ENCODE results near the gene SLX4IP.

SLX4IP gene

GRCh38 chr20:10554285-10554684 is 119.2 kb downstream of the SLX4IP start:
- DNase-seq: no peak

DNA sequence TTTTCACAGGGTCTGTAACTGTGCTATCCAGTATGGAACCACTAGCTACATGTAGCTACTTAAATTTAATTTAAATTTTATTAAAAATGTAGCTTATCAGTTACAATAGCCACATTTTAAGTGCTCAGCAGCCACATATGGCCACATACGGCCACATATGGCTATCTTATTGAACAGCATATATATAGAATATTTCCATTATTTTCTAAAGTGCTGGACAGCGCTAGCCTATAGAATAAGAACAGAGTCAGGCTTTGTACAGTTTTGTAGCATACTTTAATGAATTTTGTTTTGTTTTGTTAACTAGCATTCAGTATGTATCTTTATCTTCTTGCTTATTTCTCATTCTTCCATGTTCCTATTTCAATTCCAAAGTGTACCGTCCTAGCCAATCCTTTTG is 120.3 kb downstream of the SLX4IP start:
- DNase-seq: no peak

DNA sequence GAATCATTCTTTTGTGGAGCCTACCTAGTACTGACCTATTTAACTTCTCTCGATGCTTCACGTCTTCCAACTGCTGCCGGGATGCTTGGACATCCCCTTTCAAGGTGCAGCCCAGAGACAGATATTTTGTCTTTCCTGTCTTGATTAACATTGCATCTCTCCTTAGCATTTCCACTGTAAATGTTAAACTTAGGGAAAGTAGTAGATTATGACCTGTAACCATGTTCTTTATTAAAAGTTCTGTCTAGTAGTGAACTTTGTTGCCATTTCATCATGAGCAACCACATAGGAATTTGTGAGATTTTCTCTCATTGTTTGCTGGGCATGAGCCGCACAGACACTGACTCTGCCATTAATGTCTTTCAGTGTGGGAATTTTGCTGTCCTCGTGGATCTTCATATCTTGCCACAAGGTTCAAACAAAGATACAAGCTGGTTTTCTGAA is 120.8 kb downstream of the SLX4IP start:
- DNase-seq: no peak

- DNase-seq: no peak
Observed at GRCh38 chr20:10556519-10557083, 121.5 kb downstream of the SLX4IP start.

GRCh38 chr20:10557685-10558084 is 122.6 kb downstream of the SLX4IP start:
- no peak for DNase-seq

- no peak for DNase-seq
Observed at GRCh38 chr20:10558635-10559187, 123.6 kb downstream of the SLX4IP start.

DNA sequence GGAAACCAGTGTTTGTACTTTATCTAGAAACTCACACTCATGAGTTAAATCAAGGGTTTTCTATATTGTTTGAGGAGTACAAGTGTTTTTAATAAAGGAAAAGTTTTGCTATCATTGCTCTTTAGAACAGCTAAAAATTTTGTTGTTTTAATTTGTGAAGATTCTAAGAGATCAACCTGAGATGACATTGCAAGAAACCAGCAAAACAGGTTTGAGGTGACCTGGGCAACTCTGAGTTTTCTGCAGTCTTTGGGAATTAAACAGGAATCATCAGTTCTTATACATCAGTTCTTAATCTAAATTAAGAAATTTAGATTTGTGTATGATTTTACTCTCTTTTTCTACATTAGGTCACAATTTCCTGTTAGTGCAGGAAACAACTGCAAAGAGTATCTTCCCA is 124.2 kb downstream of the SLX4IP start:
- no peak for DNase-seq

GRCh38 chr20:10560686-10561085 is 125.6 kb downstream of the SLX4IP start:
- no peak for DNase-seq

- DNase-seq: no peak
Observed at GRCh38 chr20:10561302-10561701, 126.2 kb downstream of the SLX4IP start.

DNA sequence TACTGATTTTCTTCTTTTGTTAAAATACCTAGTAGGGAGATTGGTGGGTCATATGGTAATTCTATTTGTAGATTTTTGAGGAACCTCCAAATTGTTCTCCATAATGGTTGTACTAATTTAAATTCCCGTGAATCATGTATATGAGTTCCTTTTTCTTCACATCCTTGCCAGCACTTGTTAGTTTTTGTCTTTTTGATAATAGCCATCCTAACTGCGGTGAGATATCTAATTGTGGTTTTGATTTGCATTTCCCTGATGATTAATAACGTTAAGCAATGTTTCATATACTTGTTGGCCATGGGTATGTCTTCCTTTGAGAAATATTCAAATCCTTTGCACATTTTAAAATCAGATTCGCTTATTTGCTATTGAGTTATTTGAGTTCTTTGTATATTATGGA is 127.8 kb downstream of the SLX4IP start:
- DNase-seq: no peak

DNA sequence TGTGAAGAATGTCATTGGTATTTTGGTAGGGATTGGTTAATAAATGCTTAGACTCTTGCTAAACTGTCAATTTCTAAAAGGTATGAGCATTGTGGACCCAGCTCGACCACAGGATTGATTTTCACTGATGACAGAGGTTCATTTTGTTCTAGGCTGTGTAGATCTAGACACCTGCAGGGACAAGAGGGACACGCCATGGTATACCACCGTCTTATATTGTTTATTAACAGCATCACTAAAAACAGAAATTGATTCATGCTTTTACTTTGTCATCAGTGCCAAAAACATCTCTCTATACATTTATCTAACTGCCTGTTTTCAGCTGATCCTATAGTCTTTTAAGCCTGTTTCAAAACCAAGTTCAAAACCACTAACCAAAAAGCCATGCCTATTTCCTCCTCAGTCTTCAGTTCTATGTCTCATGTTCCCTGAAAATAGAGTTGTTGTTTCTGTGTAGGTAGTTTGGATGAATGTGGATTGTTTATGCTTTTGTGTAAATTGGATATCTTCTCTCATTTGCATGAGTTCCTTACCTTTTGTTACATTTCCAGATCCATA is 128.9 kb downstream of the SLX4IP start:
- DNase-seq: no peak

GRCh38 chr20:10565191-10565921 is 130.3 kb downstream of the SLX4IP start:
- DNase-seq: no peak

- DNase-seq: no peak
Observed at GRCh38 chr20:10565922-10566897, 131.1 kb downstream of the SLX4IP start.

GRCh38 chr20:10568032-10568431 is 132.9 kb downstream of the SLX4IP start:
- DNase-seq: no peak

- no peak for DNase-seq
Observed at GRCh38 chr20:10571313-10571815, 136.3 kb downstream of the SLX4IP start.

DNA sequence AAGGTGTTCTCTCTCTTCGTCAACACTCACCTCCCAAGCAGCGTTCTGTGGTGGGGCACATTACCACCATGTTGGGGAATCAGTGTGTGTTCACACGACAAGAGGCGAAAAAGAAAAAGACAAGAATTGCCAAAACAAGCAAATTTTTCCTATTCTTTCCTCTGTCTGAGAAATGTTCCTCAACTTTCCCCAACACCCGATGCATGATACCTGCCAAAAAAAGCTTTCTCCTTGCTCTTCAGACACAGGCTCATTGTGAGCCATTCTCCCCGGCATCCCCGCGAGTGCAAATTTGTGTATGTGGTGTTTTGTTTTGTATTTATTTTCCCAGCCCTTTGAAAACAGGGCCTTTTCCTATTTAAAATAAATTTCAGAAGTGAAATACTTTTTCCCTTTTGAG is 137.7 kb downstream of the SLX4IP start:
- no peak for DNase-seq

DNA sequence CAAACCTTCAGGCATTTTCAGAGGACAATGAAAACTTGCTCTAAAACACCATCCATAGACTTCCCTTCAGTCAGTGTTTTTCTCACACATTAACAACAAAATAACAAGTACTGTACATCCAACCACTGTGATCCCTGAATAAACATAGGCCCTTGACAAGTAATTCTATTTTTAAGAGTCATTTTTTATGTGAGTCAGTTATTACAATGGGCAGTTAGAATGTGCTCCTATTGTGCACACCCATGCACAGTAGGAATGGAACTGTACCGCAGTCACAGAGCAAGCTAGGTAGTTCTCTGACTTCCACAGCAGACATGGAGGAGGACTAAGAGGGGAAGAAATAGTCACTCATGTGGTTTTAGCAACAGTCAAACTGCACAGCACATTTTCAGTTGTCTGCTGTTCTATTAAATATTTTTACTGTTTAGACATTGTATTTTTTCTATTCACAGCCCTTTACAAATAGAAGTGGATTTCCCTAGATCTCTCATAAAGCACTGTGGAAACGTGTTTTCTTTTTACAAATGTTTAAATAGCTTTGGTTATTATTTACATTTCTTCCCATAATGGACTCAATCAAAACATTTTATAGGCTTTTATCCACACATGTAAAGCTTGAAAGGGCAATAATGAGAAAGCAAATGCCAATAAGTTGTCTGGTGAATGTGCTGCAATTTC is 138.3 kb downstream of the SLX4IP start:
- no peak for DNase-seq

DNA sequence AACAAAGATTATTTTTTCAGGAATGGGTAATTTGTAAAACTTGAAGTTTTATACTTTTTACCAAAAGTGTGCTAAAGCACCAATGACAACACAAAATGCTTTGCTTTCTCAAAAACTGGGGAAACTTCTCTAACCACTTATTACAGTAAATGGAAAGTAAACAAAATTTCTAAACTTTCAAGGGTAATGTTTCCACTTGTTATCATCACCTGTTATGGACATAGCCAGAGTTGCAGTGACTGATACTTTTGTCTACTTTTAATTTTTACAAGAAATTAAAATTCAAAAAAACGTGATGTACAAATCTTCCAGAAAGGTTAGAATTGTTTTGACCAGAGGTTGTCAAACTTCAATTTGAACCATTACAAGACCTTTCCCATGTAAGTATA is 138.8 kb downstream of the SLX4IP start:
- DNase-seq: no peak

DNA sequence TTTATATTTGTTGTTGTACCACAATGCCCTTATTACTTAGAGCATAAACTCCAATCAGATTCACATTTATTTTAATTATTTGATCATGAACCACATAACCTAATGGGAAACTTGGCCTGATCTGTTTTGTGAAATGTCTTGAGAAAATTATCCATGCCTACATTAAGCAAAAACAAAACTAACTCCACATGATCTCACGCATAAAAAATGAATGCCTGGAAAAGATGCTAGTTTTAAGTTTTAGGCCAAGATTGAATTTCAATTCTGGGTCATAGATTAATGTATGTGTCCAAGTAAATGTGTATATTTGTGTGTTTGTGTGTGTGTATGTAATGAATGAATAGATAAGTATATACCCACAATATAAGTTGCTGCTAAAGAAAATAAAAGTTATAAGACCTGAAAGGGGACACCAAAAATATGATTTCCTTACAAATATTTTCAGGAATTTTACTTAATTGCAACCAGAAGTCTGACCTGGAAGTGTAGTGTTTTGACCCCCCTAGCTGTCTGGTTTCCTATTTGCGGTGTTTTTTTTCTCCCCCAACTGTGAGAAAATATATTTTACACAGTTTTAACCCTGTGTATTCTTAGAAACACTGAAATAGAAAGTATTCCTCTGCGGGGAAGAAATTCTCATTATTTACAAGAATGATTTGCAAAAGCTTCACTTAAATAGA is 141.4 kb downstream of the SLX4IP start:
- no peak for DNase-seq

DNA sequence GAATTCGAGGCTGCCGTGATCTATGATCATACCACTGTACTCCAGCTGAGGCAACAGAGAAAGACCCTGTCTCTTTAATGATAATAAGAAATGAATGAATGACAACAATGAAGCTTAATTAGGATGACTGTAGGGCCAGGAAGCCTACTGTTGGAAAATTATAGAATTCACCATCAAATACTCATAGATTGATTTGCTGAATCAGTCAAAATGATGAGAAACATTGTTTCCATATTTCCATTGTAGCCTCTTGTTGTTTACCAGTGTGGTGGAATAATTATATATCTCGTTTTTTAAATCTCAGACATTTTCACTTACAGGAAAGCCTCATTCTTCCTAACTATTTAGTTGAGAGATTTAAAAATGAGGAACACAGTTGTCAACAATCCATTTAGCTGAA is 142.5 kb downstream of the SLX4IP start:
- DNase-seq: no peak

- no peak for DNase-seq
Observed at GRCh38 chr20:10578607-10579006, 143.5 kb downstream of the SLX4IP start.

- no peak for DNase-seq
Observed at GRCh38 chr20:10579942-10580341, 144.8 kb downstream of the SLX4IP start.
